Right lung (tissue), 5 donors: ENCODE measurements around the gene RTCA. TPM values are rescaled to one million over a fixed set of nuclear protein-coding genes. Genes with fewer than 3 reads are reported as not detected.
"Not testable (repeated sequence)": the region's sequence is repeated elsewhere in the genome, so short reads cannot be mapped to it uniquely, and the experiment has no call there.

Experiments
- DNase-seq, 2 donors: peaks; one replicate each; pipeline ENCODE4 v3.0.0-alpha.2; 2013
- polyA plus RNA-seq, 5 donors: library from polyadenylated mRNA; unstranded; fragments of 120-200 nt; gene quantifications; one replicate each; pipeline versions ENCODE4 v1.2.1 to v1.2.3, GENCODE V29; 2013; ENCODE audit warnings: inconsistent platforms in 1 of 5, low replicate concordance in 1 of 5; ENCODE audit not compliant: insufficient read length in 5 of 5, insufficient read depth in 1 of 5

The RTCA gene
- polyA plus RNA-seq, 5 donors = 24.1 to 34.1 (median 29.6) TPM

- DNase-seq = no peak
Measured at GRCh38 chr1:100253552-100253951, 12.5 kb upstream of the RTCA start.

GRCh38 chr1:100256273-100256672 lies 9.7 kb upstream of the RTCA start:
- DNase-seq = not testable (repeated sequence)

GRCh38 chr1:100258427-100258826 lies 7.6 kb upstream of the RTCA start:
- DNase-seq = not testable (repeated sequence)

- DNase-seq = no peak
Measured at GRCh38 chr1:100261686-100262085, 4.3 kb upstream of the RTCA start.

- DNase-seq = not testable (repeated sequence)
Measured at GRCh38 chr1:100264081-100264480, 1.9 kb upstream of the RTCA start.

GRCh38 chr1:100265562-100265930 lies 470 bp upstream of the RTCA start:
- no peak for DNase-seq

GRCh38 chr1:100266741-100267140 lies 725 bp downstream of the RTCA start:
- DNase-seq = peak in 1 of 2 donors; percentile 1

- no peak for DNase-seq
Measured at GRCh38 chr1:100267284-100267683, 1.3 kb downstream of the RTCA start.

GRCh38 chr1:100268202-100268601 lies 2.2 kb downstream of the RTCA start:
- no peak for DNase-seq

GRCh38 chr1:100277866-100278265 lies 11.8 kb downstream of the RTCA start:
- no peak for DNase-seq

GRCh38 chr1:100279358-100279923 lies 13.4 kb downstream of the RTCA start:
- no peak for DNase-seq

- no peak for DNase-seq
Measured at GRCh38 chr1:100279954-100280682, 14.1 kb downstream of the RTCA start.

- DNase-seq = no peak
Measured at GRCh38 chr1:100284591-100284990, 18.6 kb downstream of the RTCA start.

- DNase-seq = no peak
Measured at GRCh38 chr1:100287162-100287561, 21.1 kb downstream of the RTCA start.

GRCh38 chr1:100290291-100290690 lies 24.3 kb downstream of the RTCA start:
- DNase-seq = no peak

- DNase-seq = no peak
Measured at GRCh38 chr1:100292711-100293110, 26.7 kb downstream of the RTCA start.

- DNase-seq = no peak
Measured at GRCh38 chr1:100296140-100296539, 30.1 kb downstream of the RTCA start.

- not testable (repeated sequence) for DNase-seq
Measured at GRCh38 chr1:100296997-100297396, 31.0 kb downstream of the RTCA start.

GRCh38 chr1:100298512-100298911 lies 32.5 kb downstream of the RTCA start:
- DNase-seq = no peak

- DNase-seq = no peak
Measured at GRCh38 chr1:100299521-100300222, 33.7 kb downstream of the RTCA start.

- no peak for DNase-seq
Measured at GRCh38 chr1:100300691-100301090, 34.7 kb downstream of the RTCA start.

GRCh38 chr1:100302739-100303138 lies 36.7 kb downstream of the RTCA start:
- no peak for DNase-seq

- no peak for DNase-seq
Measured at GRCh38 chr1:100304227-100304626, 38.2 kb downstream of the RTCA start.
